Measurements from ENCODE around the gene GULP1.
"Not testable (repeated sequence)": the region's sequence is repeated elsewhere in the genome, so short reads cannot be mapped to it uniquely, and the experiment has no call there.

The GULP1 gene

DNA sequence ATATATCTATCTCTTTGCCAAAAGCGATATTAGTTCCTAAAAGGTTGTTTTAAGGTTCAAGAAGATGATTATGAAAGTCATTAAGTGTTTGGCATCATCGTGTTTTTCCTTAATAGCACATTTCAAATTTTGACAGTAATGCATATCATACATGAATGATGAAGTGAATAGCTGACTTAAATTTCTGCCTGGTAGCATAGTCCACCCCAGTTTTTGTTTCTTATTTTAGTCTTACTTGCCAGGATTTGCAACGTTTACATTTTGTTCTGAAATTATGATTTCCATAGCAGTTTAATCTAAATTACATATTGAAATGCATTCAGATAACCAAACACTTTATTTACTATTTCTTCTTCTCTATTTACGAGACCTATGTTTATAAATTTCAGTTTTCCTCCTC is 201.1 kb downstream of the GULP1 start:
- DNase-seq = no peak

DNA sequence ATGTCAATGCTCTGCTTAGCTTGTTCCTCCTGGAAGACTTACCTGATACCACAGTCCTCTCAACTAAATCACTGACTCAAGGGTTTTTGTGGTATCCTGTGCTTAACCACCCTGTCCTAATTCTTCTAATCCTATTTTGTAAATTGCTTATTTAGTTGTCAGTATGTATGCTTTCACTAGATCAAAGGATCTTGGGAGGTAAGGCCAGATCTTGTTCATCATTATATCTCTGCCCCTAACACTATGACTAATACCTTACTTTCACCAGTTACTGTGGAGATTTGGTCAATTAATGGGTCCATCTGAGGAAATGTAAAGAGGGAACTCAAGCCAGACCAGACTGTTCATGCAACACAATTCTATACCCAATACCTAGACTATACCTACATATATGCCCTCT is 203.2 kb downstream of the GULP1 start:
- DNase-seq = no peak

DNA sequence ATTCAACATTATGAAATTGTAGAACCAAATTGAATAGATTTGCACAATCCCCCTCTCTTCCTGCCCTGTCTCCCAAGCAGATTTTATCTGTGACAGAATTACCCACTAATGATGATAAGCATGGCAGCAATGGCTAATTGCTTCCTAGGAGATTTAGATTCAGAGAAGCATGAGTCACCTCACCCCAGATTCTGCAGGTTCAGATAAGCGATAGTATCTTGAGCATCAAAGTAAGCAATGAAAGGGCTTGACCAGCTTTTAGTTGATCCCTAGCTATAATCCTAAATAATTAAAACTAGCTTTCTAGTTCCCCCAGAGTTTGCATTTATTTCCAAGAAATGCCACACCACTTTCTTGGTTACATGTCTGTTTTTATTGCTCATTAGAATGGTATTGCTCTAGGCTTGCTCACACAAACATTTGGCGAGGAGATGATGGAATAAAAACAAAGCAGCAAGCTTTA is 204.3 kb downstream of the GULP1 start:
- DNase-seq = no peak

DNA sequence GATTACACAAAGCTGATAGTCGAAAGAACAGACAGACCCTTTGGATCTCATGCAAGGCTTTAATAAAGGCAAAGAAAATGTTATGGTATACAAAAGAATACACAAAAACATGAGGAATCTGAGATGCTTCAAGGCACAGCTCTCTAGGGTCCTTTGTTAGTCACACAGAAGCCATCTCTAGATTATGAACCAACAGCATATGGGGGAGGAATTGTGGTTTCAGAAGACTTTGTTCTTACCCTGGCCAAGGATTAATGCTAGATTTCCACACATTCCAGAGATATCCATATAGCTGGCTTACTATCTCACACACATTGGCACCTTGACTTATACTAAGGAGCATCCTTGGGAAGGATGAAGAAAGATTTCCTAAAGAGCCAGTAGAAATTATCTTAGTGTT is 206.1 kb downstream of the GULP1 start:
- no peak for DNase-seq

DNA sequence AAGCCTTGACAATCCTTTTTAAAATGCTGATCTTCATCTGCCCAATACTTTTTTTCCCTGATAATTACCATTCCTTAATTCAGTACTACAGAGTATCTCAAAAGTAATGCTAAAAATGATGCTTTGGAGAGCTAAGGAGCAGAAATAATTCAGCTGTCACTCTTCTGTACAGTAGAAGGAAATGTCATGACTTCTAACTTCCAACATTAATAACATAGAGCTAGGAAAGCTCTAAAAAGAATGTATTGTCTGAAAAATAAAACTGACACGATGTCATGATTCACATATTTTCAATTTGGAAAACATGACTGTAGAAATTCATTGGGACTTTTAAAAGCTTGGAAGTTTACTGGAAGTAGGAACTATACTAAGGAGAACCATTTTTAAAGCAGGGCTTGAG is 212.3 kb downstream of the GULP1 start:
- no peak for DNase-seq

DNA sequence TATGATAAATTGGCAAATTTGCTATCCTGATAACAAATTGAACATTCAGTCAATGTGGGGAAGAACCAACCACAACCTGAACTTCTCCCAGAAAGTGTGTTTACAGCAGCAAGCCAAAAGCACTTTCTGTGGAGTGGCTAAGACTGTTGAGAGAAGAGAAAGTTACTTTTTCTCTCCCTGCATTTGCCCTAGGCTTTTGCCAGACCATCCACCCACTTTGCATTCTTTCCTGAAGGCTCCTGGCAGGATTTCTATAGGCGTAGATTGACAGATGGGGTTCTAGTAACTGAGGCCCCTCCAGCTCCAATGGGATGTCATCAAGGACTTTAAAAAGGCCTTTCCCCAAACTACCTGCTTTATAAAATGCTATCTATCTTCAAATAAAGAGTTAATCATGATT is 215.2 kb downstream of the GULP1 start:
- DNase-seq = no peak

DNA sequence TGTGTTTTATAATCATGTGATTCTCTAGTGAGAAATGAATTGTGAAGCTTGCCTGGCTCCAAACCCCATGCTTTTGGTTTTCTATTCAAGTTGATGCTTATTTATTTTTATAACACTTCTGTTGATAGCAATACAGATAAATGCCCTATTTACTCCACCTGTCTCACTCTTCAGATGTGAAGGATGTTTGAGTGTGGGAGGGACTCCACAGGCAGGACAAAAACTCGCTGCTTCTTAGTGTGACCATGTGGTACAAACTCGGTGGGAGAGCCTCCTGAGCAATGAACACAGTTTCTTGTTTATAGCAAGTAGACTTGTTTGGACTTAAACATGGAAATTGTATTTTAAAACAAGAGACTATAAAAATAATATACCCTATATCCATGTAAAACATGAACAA is 219.7 kb downstream of the GULP1 start:
- no peak for DNase-seq

DNA sequence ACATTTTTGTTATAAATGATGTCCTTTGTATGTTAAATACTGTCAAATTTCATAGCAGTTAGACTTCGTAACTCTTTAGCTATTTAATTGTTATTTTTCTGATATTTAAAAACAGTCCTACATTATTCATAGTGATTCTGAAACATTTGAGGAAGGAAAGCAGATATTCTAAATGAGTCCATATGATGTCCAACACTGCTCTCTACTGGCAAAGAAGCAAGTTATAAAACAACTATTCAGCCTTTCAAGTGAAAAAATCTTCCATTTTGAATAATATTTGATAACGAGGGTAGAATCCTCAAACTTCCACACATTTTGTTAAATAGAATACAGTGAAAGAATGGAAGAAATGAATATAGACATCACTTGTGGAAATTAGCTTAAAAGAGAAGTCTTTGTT is 220.8 kb downstream of the GULP1 start:
- no peak for DNase-seq

DNA sequence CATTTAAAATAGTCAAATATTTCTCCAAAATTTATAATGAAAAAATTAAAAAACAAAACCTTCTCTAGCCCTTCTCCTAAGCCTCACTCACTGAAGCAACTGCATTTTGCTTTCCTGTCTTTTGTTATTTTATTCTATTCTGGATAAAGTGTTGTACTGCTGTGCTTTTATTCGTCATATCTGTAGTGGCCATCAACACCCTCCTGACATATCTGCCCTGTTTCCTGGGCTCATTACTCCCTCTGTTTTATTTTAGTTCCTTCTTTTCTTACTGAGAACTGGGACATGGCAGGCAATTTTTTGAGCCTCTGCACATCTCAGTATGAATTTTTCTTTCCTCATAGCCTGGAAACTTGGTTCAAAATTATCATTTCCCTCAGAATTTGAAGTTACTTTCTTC is 224.2 kb downstream of the GULP1 start:
- no peak for DNase-seq

DNA sequence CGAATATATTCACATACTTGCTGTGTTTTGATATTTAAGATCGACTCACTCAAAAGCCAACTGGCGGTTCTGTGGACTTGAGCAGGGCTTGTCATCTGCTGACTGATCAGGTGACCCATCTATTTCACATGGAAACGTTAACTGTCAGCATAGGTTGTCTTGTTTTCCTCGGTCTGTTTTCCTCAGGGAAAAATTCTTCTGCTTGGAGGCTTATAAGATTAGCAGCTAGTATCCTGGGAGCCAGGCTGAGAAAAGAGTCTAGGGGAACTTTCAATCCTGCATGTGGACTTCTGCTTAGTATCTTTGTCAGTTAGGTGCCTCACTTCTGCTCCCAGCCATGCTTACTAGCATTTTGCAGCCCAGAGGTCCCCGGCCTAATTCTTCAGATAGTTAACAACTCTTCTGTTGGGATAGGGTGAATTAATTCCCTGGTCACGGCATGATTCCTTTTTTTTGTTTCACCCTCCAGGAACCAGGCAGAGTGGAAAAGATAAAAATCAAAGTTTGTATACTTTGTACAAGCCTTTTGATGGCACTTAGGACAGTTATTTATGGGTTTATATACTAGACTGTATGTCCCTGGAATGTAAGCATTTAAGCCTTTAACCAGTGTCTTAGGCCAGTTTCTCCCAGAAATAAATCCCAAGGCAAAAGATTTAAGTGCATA is 226.0 kb downstream of the GULP1 start:
- DNase-seq = no peak

DNA sequence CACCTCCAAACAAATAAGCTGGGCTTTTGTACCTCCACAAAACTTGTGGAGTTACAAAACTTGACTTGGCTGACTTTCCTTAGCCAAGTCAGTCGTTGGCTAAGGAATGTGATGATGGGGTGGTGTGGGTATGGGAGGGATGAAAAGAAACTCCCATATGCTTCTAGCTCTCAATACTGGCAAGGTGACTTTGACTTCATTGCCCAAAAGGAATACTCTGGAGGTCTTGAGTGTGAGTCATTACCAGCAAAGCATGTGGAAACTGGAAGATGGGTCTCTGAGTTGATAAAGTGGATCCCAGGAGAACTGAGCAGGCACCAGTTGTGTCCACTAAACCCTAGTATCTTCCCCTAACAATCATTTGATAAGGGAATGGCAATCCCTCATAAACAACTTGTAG is 226.7 kb downstream of the GULP1 start:
- no peak for DNase-seq

DNA sequence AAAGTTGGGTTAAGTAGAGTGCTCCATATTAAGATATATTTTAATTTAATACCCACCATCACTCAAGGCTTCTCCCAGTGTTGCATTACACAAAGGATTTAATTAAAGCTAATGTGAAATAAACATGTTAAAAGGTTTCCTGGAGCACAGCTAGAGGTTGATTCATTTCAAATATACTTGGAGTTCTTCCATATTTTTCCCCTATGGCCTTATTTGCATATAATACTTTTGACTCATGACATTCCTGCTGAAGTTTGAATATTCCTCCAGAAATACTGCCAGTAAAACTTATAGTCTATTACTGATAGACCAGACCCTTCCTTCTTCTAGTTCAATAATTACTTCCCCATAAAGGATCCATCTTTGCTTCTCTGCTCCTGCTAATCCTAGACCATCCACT is 227.5 kb downstream of the GULP1 start:
- DNase-seq = no peak

DNA sequence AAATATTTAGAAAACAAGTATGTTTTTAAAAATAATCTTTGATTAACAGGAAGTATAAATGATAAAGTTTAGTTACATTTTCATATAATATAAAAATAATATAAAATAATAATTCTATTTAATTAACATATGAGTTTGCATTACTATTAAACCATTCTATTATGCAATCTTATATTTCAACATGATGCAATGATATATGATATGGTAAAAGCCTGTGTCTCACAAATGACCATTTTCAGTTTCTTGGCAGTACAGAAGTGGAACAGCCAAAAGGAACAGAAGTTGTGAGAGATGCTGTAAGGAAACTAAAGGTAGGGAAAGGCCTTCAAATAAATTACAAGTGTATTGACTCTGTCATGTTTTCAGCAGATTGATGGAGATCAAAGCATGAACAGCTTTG is 230.8 kb downstream of the GULP1 start:
- DNase-seq = no peak

DNA sequence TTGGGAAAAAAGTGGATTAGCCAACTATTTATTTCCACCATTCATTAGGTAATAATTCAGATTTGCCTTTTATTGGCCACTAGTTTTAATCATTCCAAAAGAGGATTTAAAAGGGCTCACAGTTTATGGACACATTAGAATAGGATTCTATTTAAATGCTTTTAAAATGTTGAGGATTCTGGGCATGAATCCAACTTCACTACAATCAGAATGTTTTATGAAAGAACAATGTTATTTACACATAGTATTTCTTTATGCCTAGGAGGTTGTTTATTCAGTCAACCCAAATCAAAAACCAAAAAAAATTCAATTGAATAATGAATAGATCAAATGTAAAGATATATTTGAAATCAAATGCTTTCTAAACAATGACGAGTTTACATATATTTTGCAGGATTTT is 232.2 kb downstream of the GULP1 start:
- no peak for DNase-seq

DNA sequence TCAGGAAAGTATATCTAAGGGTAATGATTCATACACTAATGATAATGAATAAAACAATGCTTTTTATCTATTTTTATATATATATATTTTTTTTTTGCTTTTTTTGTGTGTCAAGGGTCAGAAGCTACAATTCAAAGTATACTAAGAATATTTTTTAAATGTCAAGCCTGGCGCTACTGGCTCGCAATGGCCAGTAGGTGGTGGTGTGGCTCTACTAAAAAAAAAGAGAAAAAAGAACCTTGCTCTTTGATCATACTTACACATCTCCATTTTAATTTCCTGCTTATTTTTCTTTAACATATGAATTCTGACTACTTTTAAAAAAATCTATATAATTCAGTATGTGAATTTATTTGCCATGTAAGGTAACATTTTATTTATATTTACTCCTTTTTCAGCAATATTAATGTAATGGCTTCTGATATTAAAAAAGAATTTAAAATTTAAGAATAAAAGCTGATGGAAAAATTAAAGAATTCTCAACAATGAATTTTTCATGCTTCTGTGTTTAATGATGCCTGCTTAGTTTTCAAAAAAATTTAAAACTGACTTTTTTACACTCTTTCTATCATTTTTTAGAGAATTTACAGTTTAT is 232.9 kb downstream of the GULP1 start:
- peak; percentile 10 for DNase-seq

DNA sequence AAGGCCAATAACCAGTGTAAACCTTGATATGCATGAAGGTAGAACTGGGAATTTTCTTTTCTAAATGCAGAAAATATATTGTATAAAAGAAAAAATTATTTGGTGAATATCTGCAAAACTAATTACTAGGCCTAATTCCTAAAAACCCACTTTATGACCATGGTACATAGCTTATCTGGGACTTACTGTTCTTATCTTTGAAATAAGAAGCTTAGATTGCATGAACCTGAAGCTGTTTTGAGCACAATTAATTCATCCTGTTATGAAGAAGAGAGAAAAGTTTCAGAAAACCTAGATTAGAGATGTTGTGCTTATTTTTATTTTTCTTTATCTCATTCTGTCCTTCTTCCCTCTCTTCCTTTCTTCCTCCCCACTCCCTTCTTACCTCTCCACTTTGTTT is 235.0 kb downstream of the GULP1 start:
- no peak for DNase-seq

DNA sequence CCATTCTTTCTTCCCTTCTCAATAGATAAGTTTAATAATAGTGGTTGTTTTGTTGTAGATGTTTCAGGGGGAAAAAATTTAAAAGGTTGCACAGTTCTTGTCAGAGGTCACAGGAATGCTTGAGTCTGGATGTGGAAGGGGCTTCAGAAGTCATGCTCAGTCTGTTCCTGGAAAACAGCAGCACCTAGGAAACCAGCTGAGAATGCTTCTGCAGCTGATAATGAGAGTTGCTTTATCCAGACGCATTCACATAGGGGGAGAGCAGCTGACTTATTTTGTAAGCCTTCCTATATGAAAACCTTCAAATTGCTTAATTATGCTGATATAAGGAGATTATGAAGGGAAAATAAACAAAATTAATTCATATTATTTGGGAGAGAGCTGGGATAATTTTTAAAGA is 235.5 kb downstream of the GULP1 start:
- DNase-seq = no peak

DNA sequence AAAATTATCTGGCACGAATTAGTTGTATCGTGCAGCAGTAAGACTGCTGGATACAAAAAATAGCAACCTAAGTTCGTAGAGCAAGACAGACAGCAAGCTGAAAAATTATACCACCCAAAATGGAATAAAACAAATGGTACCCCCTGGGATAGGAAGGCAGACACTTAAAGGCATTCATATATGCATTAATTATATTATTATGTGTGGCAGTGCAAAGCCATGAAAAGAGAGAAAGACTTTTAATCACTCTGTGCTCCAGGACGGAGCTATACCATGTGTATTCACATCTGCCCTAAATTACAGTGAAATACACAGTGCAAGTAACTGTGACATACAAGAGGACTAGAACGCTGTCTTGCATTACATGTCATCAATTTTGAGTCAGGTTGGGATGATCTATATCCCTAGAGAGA is 235.9 kb downstream of the GULP1 start:
- no peak for DNase-seq

DNA sequence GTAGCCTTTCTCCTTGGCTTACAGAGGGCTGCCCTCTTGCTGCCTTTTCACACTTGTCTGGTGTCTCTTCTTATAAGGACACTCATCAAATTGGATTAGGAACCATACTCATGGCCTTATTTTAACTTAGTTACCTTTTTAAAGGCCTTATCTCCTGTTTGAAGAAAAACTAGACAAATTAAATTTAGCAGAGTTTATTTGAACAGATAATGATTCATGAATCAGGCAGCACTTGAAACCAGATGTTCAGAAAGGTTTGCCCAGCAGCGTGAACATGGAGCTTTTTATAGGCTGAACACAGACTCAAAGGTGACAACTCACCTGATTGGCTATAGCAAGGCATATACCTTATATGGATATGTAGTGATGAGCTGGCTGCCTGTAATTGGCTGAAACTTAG is 238.0 kb downstream of the GULP1 start:
- no peak for DNase-seq

DNA sequence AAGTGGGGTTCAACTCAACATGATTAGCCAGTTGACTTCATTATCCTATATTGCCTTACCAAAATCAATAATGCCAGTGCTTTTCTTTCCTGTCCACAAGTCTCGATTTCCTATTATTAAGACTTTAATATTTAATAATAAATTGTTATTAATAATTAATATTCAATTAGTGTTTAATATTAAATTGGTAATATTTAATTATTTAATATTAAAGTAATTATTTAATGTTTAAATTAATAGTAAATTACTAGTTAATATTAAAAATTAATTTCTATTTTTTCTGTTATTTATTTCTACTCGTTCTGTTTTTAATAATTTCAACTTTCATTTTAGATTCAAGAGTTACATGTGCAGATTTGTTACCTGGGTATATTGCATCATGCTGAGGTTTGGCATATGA is 243.2 kb downstream of the GULP1 start:
- DNase-seq = no peak

DNA sequence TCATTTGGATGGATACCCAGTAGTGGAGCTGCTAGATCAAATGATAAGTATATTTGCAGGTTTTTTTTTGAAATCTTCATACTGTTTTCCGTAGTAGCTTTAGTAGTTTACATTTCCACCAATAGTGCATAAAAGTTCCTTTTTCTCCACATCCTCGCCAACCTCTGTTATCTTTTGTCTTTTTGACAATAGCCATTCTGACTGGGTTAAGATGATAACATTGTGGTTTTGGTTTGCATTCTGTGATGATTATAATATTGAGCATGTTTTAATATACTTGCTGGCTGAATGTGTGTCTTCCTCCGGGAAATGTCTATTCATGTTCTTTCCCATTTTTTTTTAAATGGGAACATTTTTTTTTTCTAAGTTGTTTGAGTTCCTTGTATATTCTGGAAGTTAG is 260.0 kb downstream of the GULP1 start:
- DNase-seq = no peak

DNA sequence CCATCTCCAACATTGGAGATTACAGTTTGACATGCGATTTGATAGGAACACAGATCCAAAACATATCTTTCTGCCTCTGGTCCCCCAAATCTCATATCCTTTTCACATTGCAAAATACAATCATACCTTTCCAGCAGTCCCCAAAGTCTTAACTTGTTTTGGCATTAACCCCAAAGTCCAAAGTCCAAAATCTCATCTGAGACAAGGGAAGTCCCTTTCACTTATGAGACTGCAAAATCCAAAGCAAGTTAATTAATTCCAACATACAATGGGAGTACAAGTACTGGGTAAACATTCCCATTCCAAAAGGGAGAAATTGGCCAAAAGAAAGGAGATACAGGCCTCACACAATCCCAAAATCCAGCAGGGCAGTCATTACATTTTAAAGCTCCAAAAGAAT is 265.4 kb downstream of the GULP1 start:
- no peak for DNase-seq

DNA sequence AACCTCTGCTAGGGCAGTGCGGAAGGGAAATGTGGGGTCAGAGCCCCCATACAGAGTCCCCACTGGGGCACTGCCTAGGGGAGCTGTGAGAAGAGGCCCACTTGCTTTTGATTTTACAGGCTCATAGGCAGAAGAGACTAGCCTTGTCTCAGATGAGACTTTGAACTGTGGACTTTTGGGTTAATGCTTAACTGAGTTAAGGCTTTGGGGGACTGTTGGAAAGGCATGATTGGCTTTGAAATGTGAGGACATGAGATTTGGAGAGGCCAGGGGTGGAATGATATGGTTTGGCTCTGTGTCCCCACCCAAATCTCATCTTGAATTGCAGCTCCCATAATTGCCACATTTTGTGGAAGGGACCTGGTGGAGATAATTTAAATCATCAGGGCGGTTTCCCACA is 267.8 kb downstream of the GULP1 start:
- not testable (repeated sequence) for DNase-seq

DNA sequence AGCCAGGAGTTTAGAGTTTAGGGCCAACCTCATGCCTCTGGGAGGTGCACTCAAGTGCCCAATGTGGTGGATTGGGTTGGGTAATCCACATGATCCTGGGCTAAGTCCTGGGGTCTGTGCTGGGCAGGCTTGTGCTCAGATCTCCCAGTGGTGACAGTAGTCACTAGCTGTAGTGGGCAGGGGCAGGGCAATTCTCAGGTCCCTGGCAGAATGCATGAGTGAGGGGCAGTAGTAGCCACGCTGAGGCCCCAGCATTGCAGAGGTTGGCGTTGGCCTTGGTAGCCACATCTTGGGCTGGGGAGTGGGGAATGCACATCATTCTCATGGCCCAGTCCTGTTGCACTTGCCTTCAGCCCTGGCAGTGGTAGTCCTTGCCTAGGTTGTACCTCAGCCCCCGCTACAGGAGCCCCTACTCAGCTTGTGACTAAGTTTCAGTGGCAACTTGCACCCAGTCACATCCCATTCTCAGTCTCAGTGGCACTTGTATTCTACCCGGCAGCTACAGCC is 269.9 kb downstream of the GULP1 start:
- no peak for DNase-seq
